Measurements from ENCODE around the gene GLS. TPM values are rescaled to one million over a fixed set of nuclear protein-coding genes. Genes with fewer than 3 reads are reported as not detected.

The GLS gene
- total RNA-seq, 2 donors from 2014 or later, result 47.2 to 99.3 TPM

DNA sequence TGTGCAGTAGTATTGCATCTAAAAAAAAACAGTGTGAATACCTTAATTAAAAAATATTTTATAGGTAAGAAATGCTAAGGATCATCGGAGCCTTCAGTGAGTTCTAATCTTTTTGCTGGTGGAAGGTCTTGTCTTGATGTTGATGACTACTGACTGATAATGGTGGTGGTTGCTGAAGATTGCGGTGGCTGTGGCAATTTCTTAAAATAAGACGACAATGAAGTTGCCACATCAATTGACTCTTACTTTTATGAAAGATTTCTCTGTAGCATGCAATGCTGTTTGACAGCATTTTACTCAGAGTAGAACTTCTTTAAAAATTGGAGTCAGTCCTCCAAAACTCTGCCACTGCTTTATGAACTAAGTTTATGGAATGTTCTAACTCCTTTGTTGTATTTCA lies 36.2 kb downstream of the GLS start:
- Histone ChIP-seq H3K27ac (ENCODE audit: low read depth, low read length) (no peak overlapping the region), H3K27me3 (ENCODE audit: control insufficient read depth, insufficient read depth, low read length, poor library complexity, severe bottlenecking) (no peaks in the 10 kb centered on the region), H3K9me3 (ENCODE audit: control insufficient read depth, low read length) (no peaks in the 10 kb centered on the region), H3K4me1 (ENCODE audit: control insufficient read depth, insufficient read depth, low read length) (no peaks in the 10 kb centered on the region), H3K36me3 (ENCODE audit: control insufficient read depth, insufficient read depth, low read length) (peaks cover 79% of the 10 kb centered on the region), H3K4me3 (ENCODE audit: low read length) (no peak overlapping the region), H3K9ac (ENCODE audit: extremely low read depth, low read length, poor library complexity, severe bottlenecking) (no peak overlapping the region)
- DNase-seq, result no peak
- Mint-ChIP-seq H3K4me3 (no peak overlapping the region), H3K36me3 (ENCODE audit: low read depth) (peaks cover 48% of the 10 kb centered on the region), H3K4me1 (no peaks in the 10 kb centered on the region), H3K27ac (no peak overlapping the region), H3K27me3 (ENCODE audit: insufficient read depth) (no peaks in the 10 kb centered on the region), H3K9me3 (no peaks in the 10 kb centered on the region)
- WGBS, 2 experiments (ENCODE audit: insufficient coverage in 1 of 2, insufficient read length in 1 of 2), result 65 to 100% methylated on average over 1 to 3 of the region's 3 CpGs
- TF ChIP-seq, protein P1, sequence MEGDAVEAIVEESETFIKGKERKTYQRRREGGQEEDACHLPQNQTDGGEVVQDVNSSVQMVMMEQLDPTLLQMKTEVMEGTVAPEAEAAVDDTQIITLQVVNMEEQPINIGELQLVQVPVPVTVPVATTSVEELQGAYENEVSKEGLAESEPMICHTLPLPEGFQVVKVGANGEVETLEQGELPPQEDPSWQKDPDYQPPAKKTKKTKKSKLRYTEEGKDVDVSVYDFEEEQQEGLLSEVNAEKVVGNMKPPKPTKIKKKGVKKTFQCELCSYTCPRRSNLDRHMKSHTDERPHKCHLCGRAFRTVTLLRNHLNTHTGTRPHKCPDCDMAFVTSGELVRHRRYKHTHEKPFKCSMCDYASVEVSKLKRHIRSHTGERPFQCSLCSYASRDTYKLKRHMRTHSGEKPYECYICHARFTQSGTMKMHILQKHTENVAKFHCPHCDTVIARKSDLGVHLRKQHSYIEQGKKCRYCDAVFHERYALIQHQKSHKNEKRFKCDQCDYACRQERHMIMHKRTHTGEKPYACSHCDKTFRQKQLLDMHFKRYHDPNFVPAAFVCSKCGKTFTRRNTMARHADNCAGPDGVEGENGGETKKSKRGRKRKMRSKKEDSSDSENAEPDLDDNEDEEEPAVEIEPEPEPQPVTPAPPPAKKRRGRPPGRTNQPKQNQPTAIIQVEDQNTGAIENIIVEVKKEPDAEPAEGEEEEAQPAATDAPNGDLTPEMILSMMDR (conservative IDR thresholded peaks at IDR 0.05), result no peak

DNA sequence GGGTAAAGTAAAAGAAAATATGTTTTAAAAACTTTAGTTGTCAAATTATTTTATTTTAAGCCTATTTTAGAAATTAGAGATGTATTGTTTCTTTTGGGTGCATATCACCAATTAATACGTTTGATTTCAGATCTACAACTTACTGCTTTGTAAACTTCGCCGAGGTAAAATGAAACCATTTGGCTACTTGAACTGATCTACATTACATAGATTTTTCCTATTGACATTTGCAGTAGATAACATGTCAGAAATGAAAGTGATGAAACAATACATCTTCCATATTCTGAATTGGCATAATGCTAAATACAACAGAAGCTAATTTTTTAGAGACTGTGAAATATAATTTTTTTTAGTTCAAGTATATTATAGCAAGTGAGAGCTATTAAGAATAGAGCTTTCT lies 39.5 kb downstream of the GLS start:
- Mint-ChIP-seq H3K27me3 (ENCODE audit: insufficient read depth) (no peaks in the 10 kb centered on the region), H3K9me3 (peaks cover 6% of the 10 kb centered on the region), H3K4me3 (no peak overlapping the region), H3K36me3 (ENCODE audit: low read depth) (peaks cover 57% of the 10 kb centered on the region), H3K27ac (peak overlapping the region; percentile 38), H3K4me1 (peaks cover 8% of the 10 kb centered on the region)
- Histone ChIP-seq H3K36me3 (ENCODE audit: control insufficient read depth, insufficient read depth, low read length) (peaks cover 81% of the 10 kb centered on the region), H3K4me3 (ENCODE audit: low read length) (no peak overlapping the region), H3K4me1 (ENCODE audit: control insufficient read depth, insufficient read depth, low read length) (no peaks in the 10 kb centered on the region), H3K9me3 (ENCODE audit: control insufficient read depth, low read length) (peaks cover 8% of the 10 kb centered on the region), H3K27me3 (ENCODE audit: control insufficient read depth, insufficient read depth, low read length, poor library complexity, severe bottlenecking) (no peaks in the 10 kb centered on the region), H3K9ac (ENCODE audit: extremely low read depth, low read length, poor library complexity, severe bottlenecking) (no peak overlapping the region), H3K27ac (ENCODE audit: low read depth, low read length) (no peak overlapping the region)
- TF ChIP-seq, protein P1 (conservative IDR thresholded peaks at IDR 0.05), result no peak
- WGBS, 2 experiments (ENCODE audit: insufficient coverage in 1 of 2, insufficient read length in 1 of 2), result 91% methylated on average over 3 of the region's 3 CpGs; no CpG with 5 or more reads in 1 of the 2 experiments
- DNase-seq, result no peak

DNA sequence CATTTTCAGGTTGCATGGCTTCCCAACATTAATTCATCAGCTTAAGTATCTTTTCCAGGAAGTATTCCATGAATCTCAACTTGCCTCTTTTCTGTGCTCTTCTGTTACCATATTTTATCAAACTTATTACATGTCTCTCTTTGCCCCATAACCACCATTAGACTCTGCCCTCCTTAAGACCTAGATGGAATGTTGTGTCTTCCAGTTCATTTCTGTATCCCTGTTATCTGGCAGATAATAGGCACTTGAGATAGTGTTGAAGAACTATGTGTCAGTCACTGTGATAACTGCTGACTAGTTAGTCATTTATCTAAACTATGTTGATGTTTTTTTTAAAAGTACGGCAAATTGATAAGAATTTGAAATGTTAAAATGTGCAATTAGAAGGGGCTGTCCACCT lies 41.8 kb downstream of the GLS start:
- Histone ChIP-seq H3K36me3 (ENCODE audit: control insufficient read depth, insufficient read depth, low read length) (peaks cover 80% of the 10 kb centered on the region), H3K9me3 (ENCODE audit: control insufficient read depth, low read length) (peaks cover 8% of the 10 kb centered on the region), H3K9ac (ENCODE audit: extremely low read depth, low read length, poor library complexity, severe bottlenecking) (no peak overlapping the region), H3K27me3 (ENCODE audit: control insufficient read depth, insufficient read depth, low read length, poor library complexity, severe bottlenecking) (no peaks in the 10 kb centered on the region), H3K27ac (ENCODE audit: low read depth, low read length) (no peak overlapping the region), H3K4me1 (ENCODE audit: control insufficient read depth, insufficient read depth, low read length) (no peaks in the 10 kb centered on the region), H3K4me3 (ENCODE audit: low read length) (peak overlapping the region; percentile 6)
- Mint-ChIP-seq H3K4me1 (peaks cover 10% of the 10 kb centered on the region), H3K9me3 (peaks cover 6% of the 10 kb centered on the region), H3K36me3 (ENCODE audit: low read depth) (peaks cover 53% of the 10 kb centered on the region), H3K27me3 (ENCODE audit: insufficient read depth) (no peaks in the 10 kb centered on the region), H3K27ac (peak overlapping the region; percentile 36), H3K4me3 (no peak overlapping the region)
- TF ChIP-seq, protein P1 (conservative IDR thresholded peaks at IDR 0.05), result no peak
- no peak for DNase-seq
- WGBS, 2 experiments (ENCODE audit: insufficient coverage in 1 of 2, insufficient read length in 1 of 2), result 46% methylated on average over 1 of the region's 1 CpG; no CpG with 5 or more reads in 1 of the 2 experiments

Data from endodermal cell (in vitro differentiated cells).